Measurements from ENCODE around the gene SPATA19.

The SPATA19 gene

GRCh38 chr11:133818302-133818701 lies 27.0 kb downstream of the SPATA19 start:
- DNase-seq (ENCODE audit: low read depth), result no peak

- DNase-seq (ENCODE audit: low read depth), result no peak
Observed at GRCh38 chr11:133817449-133817848, 27.9 kb downstream of the SPATA19 start.

- DNase-seq (ENCODE audit: low read depth), result no peak
Observed at GRCh38 chr11:133816146-133816870, 29.0 kb downstream of the SPATA19 start.

GRCh38 chr11:133815636-133816035 lies 29.7 kb downstream of the SPATA19 start:
- DNase-seq (ENCODE audit: low read depth), result no peak

GRCh38 chr11:133814588-133815100 lies 30.7 kb downstream of the SPATA19 start:
- DNase-seq (ENCODE audit: low read depth), result no peak

GRCh38 chr11:133811850-133812685 lies 33.2 kb downstream of the SPATA19 start:
- DNase-seq (ENCODE audit: low read depth), result no peak

GRCh38 chr11:133810766-133811165 lies 34.5 kb downstream of the SPATA19 start:
- DNase-seq (ENCODE audit: low read depth), result no peak

- no peak for DNase-seq (ENCODE audit: low read depth)
Observed at GRCh38 chr11:133809569-133810491, 35.5 kb downstream of the SPATA19 start.

GRCh38 chr11:133808393-133809140 lies 36.7 kb downstream of the SPATA19 start:
- DNase-seq (ENCODE audit: low read depth), result peak; percentile 7

- DNase-seq (ENCODE audit: low read depth), result peak; percentile 5
Observed at GRCh38 chr11:133803026-133803425, 42.3 kb downstream of the SPATA19 start.

GRCh38 chr11:133801356-133801755 lies 44.0 kb downstream of the SPATA19 start:
- DNase-seq (ENCODE audit: low read depth), result no peak

GRCh38 chr11:133800666-133801065 lies 44.6 kb downstream of the SPATA19 start:
- DNase-seq (ENCODE audit: low read depth), result no peak

GRCh38 chr11:133797554-133797953 lies 47.8 kb downstream of the SPATA19 start:
- DNase-seq (ENCODE audit: low read depth), result no peak

- DNase-seq (ENCODE audit: low read depth), result no peak
Observed at GRCh38 chr11:133796043-133796795, 49.1 kb downstream of the SPATA19 start.

- no peak for DNase-seq (ENCODE audit: low read depth)
Observed at GRCh38 chr11:133795088-133795487, 50.2 kb downstream of the SPATA19 start.

GRCh38 chr11:133794205-133794604 lies 51.1 kb downstream of the SPATA19 start:
- DNase-seq (ENCODE audit: low read depth), result no peak

- no peak for DNase-seq (ENCODE audit: low read depth)
Observed at GRCh38 chr11:133793271-133794035, 51.9 kb downstream of the SPATA19 start.

GRCh38 chr11:133790995-133791394 lies 54.3 kb downstream of the SPATA19 start:
- no peak for DNase-seq (ENCODE audit: low read depth)

Data from iris pigment epithelial cell (primary cell).